Measurements from ENCODE around the gene APOC4. TPM values are rescaled to one million over a fixed set of nuclear protein-coding genes. Genes with fewer than 3 reads are reported as not detected.

The APOC4 gene
- total RNA-seq, 2 experiments from 2014 or later = not detected

DNA sequence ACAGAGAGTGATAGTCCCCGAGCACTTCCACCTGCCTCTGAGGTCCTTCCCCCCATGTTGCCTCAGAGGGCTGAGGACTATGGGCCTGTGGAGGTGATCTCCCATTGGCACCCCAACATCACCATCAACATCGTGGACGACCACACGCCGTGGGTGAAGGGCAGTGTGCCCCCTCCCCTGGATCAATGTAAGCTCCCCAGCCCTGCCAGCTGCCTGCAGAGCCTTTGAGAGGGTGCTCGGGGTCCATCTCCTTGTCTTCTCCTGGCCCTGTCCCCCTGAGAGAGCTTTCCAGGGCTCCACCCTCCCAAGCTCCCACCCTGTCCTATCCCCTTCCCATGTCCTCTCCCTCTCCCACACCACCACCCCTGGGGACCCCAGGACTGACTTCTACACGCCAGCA, 44.4 kb downstream of the APOC4 start:
- ChIA-PET POLR2A (no interaction called here), CTCF (interaction anchor here (0.9 kb wide), 1 partner anchor 73 kb away, joined by 3 read pairs; no protein-coding TSS in a partner anchor)

DNA sequence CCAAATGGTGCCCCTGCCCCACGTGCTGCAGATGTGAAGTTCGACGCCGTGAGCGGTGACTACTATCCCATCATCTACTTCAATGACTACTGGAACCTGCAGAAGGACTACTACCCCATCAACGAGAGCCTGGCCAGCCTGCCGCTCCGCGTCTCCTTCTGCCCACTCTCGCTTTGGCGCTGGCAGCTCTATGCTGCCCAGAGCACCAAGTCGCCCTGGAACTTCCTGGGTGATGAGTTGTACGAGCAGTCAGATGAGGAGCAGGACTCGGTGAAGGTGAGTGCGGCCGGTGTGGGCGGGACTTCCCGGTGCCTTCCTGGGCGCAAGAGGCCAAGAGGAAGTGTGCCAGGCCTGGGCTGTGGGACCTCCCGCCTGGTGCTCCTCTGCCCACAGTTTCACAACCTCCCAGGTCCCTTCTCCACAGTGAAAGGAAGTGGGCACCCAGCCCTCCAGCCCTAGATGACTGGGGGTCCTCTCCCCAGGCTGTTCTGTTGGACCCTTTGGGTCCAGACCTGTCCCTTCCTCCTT, 45.2 kb downstream of the APOC4 start:
- ChIA-PET CTCF (interaction anchor here (1.9 kb wide), 1 partner anchor 73 kb away, joined by 10 read pairs; no protein-coding TSS in a partner anchor), POLR2A (no interaction called here)

DNA sequence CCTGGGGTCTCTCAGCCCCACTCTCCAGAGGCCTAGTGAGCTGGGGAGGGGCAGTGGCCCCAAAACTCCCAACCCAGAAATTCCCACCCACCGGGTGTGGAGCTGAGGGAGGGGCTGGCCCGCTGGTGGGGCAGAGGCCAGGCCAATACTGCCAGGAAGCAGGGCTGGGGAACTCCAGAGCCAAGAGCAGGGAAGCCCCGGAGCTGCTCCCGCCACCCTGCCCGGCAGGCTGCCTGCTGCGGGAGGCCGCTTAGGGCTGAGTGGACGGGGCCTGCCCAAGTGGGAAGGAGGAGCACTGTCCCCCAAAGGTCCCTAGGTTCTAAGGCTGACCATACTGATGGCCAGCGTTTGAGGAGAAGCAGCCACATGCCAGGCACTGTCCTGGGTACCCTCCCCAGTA, 46.2 kb downstream of the APOC4 start:
- CTCF ChIA-PET = interaction anchor here (1.0 to 1.9 kb wide), 5 partner anchors 9 to 350 kb away, joined by 3 to 10 read pairs (median 6); no protein-coding TSS in a partner anchor
- POLR2A ChIA-PET = no interaction called here

DNA sequence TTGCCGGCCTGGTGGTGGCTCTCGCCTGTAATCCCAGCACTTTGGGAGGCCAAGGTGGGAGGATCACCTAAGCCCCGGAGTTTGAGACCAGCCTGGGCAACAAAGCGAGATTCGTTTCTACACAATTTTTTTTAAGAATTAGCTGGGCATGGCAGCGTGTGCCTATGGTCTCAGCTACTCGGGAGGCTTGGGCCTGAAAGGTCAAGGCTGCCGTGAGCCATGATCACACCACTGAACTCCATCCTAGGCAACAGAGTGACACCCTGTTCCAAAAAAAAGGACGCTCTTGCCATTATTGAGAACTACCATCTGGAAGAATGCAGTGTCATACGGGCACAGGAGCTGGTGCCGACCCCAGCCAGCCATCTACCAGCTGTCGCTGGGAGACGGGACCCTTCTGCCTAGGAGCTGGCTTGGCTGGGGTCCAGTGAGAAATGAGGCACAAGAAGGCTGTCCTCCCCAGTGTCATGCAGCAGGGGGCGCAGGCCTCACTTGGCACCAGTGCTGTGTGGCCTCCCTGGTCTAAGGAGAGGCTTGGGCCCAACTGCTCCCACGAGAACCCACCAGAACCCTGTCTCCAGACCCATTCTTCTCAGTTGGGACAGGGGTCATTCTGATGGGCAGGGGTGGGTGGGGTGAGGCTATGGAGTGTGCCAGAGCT, 47.0 kb downstream of the APOC4 start:
- ChIA-PET CTCF (interaction anchor here (0.9 to 2.0 kb wide), 8 partner anchors 9 to 349 kb away, joined by 3 to 10 read pairs (median 5); partner anchors contain the start of gene RELB), POLR2A (no interaction called here)

DNA sequence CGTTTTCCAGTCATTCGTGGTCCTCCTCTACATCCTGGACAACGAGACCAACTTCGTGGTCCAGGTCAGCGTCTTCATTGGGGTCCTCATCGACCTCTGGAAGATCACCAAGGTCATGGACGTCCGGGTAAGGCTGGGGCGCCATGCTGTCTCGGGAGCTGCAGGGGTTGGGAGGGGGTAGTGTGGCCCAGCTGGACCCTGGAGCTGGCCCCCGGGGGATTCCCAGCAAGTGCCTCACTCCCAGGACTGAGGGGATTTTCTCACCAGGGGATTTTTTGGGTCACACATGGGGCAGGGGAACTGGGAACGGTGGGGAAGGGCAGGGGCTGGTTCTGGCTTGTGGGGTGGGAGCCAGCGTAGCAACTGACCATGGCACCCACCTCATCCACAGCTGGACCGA, 48.4 kb downstream of the APOC4 start:
- CTCF ChIA-PET = interaction anchor here (1.7 to 2.0 kb wide), 2 partner anchors 10 to 67 kb away, joined by 4 to 8 read pairs; partner anchors contain the start of gene RELB
- POLR2A ChIA-PET = interaction anchor here (0.7 kb wide), 1 partner anchor 12 kb away, joined by 3 read pairs; no protein-coding TSS in a partner anchor

DNA sequence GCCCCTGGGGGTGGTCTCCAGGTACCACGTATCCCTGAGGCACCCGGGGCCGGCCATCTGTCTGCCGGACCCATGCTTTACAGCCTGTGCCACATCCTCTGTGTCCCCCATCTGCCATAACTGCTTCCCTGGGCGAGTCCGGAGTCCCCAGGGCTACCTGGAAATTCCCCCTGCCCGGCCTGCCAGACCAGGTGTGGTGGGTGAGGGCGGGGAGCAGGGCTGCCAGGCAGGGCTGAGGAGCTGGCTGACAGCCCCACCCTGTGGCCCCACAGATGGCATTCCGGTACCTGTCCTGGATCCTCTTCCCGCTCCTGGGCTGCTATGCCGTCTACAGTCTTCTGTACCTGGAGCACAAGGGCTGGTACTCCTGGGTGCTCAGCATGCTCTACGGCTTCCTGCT, 48.9 kb downstream of the APOC4 start:
- POLR2A ChIA-PET = no interaction called here

DNA sequence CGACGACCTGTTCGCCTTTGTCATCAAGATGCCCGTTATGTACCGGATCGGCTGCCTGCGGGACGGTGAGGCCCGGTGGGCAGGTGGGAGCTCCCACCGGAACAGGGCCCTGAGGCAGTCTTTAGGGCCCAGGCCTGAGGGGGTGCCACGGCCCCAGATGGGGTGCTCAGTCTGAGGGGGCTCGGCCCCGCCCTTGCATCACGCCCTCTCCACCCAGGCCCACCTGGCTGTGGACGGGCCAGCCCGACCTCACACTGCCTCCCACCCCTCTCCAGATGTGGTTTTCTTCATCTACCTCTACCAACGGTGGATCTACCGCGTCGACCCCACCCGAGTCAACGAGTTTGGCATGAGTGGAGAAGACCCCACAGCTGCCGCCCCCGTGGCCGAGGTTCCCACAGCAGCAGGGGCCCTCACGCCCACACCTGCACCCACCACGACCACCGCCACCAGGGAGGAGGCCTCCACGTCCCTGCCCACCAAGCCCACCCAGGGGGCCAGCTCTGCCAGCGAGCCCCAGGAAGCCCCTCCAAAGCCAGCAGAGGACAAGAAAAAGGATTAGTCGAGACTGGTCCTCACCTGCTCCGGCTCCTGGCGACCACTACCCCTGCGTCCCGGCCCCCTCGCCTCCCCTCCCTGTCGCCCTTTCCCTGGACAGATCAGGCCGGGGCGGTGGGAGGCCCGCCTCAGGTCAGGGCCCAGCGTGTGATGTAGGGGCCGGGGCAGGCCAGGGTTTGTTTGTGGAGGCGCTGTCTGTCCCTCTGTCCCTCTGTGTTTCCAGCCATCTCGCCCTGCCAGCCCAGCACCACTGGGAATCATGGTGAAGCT, 50.5 kb downstream of the APOC4 start:
- ChIA-PET POLR2A (interaction anchor here (0.6 kb wide), 1 partner anchor 82 kb away, joined by 5 read pairs; no protein-coding TSS in a partner anchor), CTCF (no interaction called here)

More for the DNA sequence above, 48.9 kb downstream of the APOC4 start:
- CTCF ChIA-PET = no interaction called here

DNA sequence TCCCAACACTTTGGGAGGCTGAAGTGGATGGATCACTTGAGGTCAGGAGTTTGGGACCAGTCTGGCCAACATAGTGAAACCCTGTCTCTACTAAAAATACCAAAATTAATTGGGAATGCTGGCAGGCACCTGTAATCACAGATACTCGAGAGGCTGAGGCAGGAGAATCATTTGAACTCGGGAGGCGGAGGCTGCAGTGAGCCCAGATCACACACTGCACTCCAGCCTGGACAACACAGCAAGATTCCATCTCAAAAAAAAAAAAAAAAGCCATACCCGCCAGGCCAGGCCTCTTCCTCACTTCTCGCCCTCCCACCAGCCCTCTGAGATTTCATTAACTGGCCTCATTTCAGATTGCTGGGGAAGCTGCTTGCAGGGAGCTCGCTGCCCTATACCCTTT, 51.5 kb downstream of the APOC4 start:
- POLR2A ChIA-PET = no interaction called here

DNA sequence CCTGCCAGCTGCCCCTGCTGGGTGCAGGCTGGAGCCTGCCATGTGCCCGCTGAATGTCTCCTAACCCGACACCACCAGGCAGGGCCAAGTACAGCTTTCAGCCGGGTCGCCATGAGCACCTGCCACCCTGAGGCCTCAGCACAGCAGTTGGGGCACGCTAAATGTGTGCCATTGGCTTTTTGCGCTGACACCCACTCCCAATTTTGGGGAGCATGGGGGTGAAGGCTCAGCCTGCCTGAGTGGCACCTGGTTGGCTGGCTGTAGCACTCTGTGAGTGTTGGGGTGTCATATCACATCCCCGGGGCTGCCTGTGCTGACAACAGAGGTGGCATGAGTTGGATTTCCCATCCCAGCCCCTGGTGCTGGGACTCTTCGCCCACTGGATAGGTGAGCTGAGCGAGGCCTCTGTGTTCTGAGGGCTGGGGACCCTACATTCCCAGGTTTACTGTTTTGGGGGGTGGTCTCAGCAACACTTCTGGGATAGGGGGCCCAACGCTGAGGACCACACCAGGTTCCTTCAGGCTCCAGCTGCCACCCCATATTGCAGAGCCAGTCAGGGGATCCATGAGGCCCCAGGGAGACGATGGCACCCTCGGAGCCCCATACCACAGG, 52.0 kb downstream of the APOC4 start:
- POLR2A ChIA-PET = no interaction called here
- CTCF ChIA-PET = interaction anchor here (0.6 kb wide), 1 partner anchor 16 kb away, joined by 3 read pairs; no protein-coding TSS in a partner anchor

More for the DNA sequence above, 51.5 kb downstream of the APOC4 start:
- CTCF ChIA-PET = interaction anchor here (0.6 kb wide), 1 partner anchor 15 kb away, joined by 3 read pairs; no protein-coding TSS in a partner anchor

Other genes with a start within 250 kb of the APOC4 start
- gene CEACAM16, start 243.1 kb upstream of the APOC4 start, total RNA-seq = not detected
- 10 to 100 TPM; 29.5 to 32.7 TPM for gene BCL3, start 193.5 kb upstream of the APOC4 start, total RNA-seq
- not detected for gene CBLC, start 164.3 kb upstream of the APOC4 start, total RNA-seq
- gene BCAM, start 133.1 kb upstream of the APOC4 start, total RNA-seq = not detected
- gene NECTIN2, start 95.9 kb upstream of the APOC4 start, total RNA-seq = under 1 TPM; 0.36 to 0.44 TPM
- 100 to 1,000 TPM; 215 to 223 TPM for gene TOMM40, start 51.0 kb upstream of the APOC4 start, total RNA-seq
- under 1 TPM; 0.32 to 0.34 TPM for gene APOE, start 36.4 kb upstream of the APOC4 start, total RNA-seq
- 1 to 10 TPM; 1.1 to 2.0 TPM for gene APOC1, start 27.6 kb upstream of the APOC4 start, total RNA-seq
- gene APOC2, start 3.8 kb downstream of the APOC4 start, total RNA-seq = not detected
- 10 to 100 TPM; 72.4 to 73.5 TPM for gene CLPTM1, start 13.1 kb downstream of the APOC4 start, total RNA-seq
- gene RELB, start 59.2 kb downstream of the APOC4 start, total RNA-seq = 10 to 100 TPM; 48.5 to 51.6 TPM
- gene CLASRP, start 96.8 kb downstream of the APOC4 start, total RNA-seq = 10 to 100 TPM; 78.1 to 80.5 TPM
- 1 to 10 TPM; 8.1 to 8.6 TPM for gene ZNF296, start 134.2 kb downstream of the APOC4 start, total RNA-seq
- gene GEMIN7, start 137.0 kb downstream of the APOC4 start, total RNA-seq = 10 to 100 TPM; 55.4 to 55.6 TPM
- gene PPP1R37, start 150.9 kb downstream of the APOC4 start, total RNA-seq = 10 to 100 TPM; 13.8 to 14.7 TPM
- under 1 TPM; 0.06 TPM for gene NKPD1, start 218.7 kb downstream of the APOC4 start, total RNA-seq
- gene TRAPPC6A, start 236.0 kb downstream of the APOC4 start, total RNA-seq = 10 to 100 TPM; 20.7 to 21.4 TPM
- 10 to 100 TPM; 11.9 to 14.3 TPM for gene BLOC1S3, start 236.5 kb downstream of the APOC4 start, total RNA-seq